Neural cell (in vitro differentiated cells): ENCODE data around the gene HELT.

Experiments used
- EP300 ChIP-seq: fragments of 450-650 bp; conservative IDR thresholded peaks from 2 replicates; pipeline ENCODE4 v1.6.1; 2014; ENCODE audit warnings: antibody characterized with exemption, mild to moderate bottlenecking, moderate library complexity; ENCODE audit not compliant: poor library complexity, severe bottlenecking
- TF ChIP-seq, protein P1 (sequence below): fragments of 450-650 bp; IDR thresholded peaks from 2 replicates; pipeline ENCODE4 v1.5.1; 2014; ENCODE audit warnings: antibody characterized with exemption, mild to moderate bottlenecking, moderate library complexity; ENCODE audit not compliant: poor library complexity, severe bottlenecking

DNA sequence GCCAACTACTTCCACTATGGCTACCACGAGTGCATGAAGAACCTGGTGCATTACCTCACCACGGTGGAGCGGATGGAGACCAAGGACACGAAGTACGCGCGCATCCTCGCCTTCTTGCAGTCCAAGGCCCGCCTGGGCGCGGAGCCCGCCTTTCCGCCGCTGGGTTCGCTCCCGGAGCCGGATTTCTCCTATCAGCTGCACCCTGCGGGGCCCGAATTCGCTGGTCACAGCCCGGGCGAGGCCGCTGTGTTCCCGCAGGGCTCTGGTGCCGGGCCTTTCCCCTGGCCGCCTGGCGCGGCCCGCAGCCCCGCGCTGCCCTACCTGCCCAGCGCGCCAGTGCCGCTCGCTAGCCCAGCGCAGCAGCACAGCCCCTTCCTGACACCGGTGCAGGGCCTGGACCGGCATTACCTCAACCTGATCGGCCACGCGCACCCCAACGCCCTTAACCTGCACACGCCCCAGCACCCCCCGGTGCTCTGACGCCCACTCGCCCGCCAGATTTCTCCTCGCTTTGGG, 2.1 kb downstream of the HELT start:
- TF ChIP-seq, protein P1, sequence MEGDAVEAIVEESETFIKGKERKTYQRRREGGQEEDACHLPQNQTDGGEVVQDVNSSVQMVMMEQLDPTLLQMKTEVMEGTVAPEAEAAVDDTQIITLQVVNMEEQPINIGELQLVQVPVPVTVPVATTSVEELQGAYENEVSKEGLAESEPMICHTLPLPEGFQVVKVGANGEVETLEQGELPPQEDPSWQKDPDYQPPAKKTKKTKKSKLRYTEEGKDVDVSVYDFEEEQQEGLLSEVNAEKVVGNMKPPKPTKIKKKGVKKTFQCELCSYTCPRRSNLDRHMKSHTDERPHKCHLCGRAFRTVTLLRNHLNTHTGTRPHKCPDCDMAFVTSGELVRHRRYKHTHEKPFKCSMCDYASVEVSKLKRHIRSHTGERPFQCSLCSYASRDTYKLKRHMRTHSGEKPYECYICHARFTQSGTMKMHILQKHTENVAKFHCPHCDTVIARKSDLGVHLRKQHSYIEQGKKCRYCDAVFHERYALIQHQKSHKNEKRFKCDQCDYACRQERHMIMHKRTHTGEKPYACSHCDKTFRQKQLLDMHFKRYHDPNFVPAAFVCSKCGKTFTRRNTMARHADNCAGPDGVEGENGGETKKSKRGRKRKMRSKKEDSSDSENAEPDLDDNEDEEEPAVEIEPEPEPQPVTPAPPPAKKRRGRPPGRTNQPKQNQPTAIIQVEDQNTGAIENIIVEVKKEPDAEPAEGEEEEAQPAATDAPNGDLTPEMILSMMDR: no peak
- no peak for TF ChIP-seq EP300
